Mammary epithelial cell (primary cell): ENCODE data around the gene DOCK1.

ENCODE experiments used
- CTCF ChIP-seq, 2 donors: IDR thresholded peaks in 1 of 2; conservative IDR thresholded peaks in 1 of 2; 2 replicates each; pipeline ENCODE4 v1.5.1; 2011 to 2012; ENCODE audit warnings: inconsistent platforms in 2 of 2, low read length in 2 of 2, mild to moderate bottlenecking in 2 of 2, control low read depth in 1 of 2, low read depth in 1 of 2; ENCODE audit not compliant: insufficient read depth in 1 of 2; ENCODE audit errors: extremely low read depth in 1 of 2
- EZH2 ChIP-seq: IDR thresholded peaks from 2 replicates; pipeline ENCODE4 v1.6.1; 2012; ENCODE audit warnings: low read length, inconsistent platforms, borderline replicate concordance

GRCh38 chr10:127216786-127217185 is 311.6 kb downstream of the DOCK1 start:
- no peak for TF ChIP-seq CTCF (conservative IDR thresholded peaks at IDR 0.05 in 1 of 2, IDR thresholded peaks at IDR 0.05 in 1 of 2; ENCODE audit: extremely low read depth in 1 of 2, insufficient read depth in 1 of 2, low read depth in 1 of 2, low read length in 2 of 2)
- no peak for TF ChIP-seq EZH2
